Endometrium (tissue), 2 donors: Measurements from ENCODE around the gene TNNC2.
"Not testable (repeated sequence)": the region's sequence is repeated elsewhere in the genome, so short reads cannot be mapped to it uniquely, and the experiment has no call there.

Experiments used
- FAIRE-seq: peaks from 2 replicates; lab custom pipeline; 2012; peaks lifted over from hg19 to GRCh38; lab: Jason Lieb, UNC
- donor health status: control.
- donor health status: control.

The TNNC2 gene

GRCh38 chr20:45827030-45827652, at the start of gene TNNC2:
TNNC2 (minus strand) TSS chr20:45827312; CDS start chr20:45827248, 64 bp downstream.
- no peak for FAIRE-seq

- no peak for FAIRE-seq
Observed at GRCh38 chr20:45874576-45874975, 47.5 kb upstream of the TNNC2 start.

GRCh38 chr20:45874104-45874481, 47.0 kb upstream of the TNNC2 start:
- FAIRE-seq = not testable (repeated sequence)

- no peak for FAIRE-seq
Observed at GRCh38 chr20:45873409-45874103, 46.4 kb upstream of the TNNC2 start.

- no peak for FAIRE-seq
Observed at GRCh38 chr20:45872626-45873025, 45.5 kb upstream of the TNNC2 start.

- FAIRE-seq = no peak
Observed at GRCh38 chr20:45867819-45868176, 40.7 kb upstream of the TNNC2 start.

GRCh38 chr20:45867136-45867818, 40.2 kb upstream of the TNNC2 start:
- no peak for FAIRE-seq

GRCh38 chr20:45866454-45866853, 39.3 kb upstream of the TNNC2 start:
- no peak for FAIRE-seq

GRCh38 chr20:45863543-45864470, 36.7 kb upstream of the TNNC2 start:
- FAIRE-seq = no peak

- FAIRE-seq = no peak
Observed at GRCh38 chr20:45861221-45862075, 34.3 kb upstream of the TNNC2 start.

- no peak for FAIRE-seq
Observed at GRCh38 chr20:45860560-45861220, 33.6 kb upstream of the TNNC2 start.

GRCh38 chr20:45859916-45860315, 32.8 kb upstream of the TNNC2 start:
- FAIRE-seq = no peak

GRCh38 chr20:45857882-45858216, 30.7 kb upstream of the TNNC2 start:
- no peak for FAIRE-seq

GRCh38 chr20:45857114-45857881, 30.2 kb upstream of the TNNC2 start, which contains the start of the genes ACOT8 and ZSWIM3:
ACOT8 (minus strand) TSS chr20:45857392; CDS start chr20:45857315, 77 bp downstream.
ZSWIM3 (plus strand) TSS chr20:45857614; CDS start chr20:45857826, 212 bp downstream.
- FAIRE-seq = peak; percentile 93

GRCh38 chr20:45853484-45853883, 26.4 kb upstream of the TNNC2 start:
- FAIRE-seq = no peak

GRCh38 chr20:45852326-45852725, 25.2 kb upstream of the TNNC2 start:
- FAIRE-seq = no peak

GRCh38 chr20:45851501-45851900, 24.4 kb upstream of the TNNC2 start:
- FAIRE-seq = no peak

GRCh38 chr20:45850926-45851325, 23.8 kb upstream of the TNNC2 start:
- no peak for FAIRE-seq

GRCh38 chr20:45850238-45850637, 23.1 kb upstream of the TNNC2 start:
- FAIRE-seq = no peak
